HG02884 (cell line): ENCODE results near the gene PLCH1.
"Not testable (repeated sequence)": the region's sequence is repeated elsewhere in the genome, so short reads cannot be mapped to it uniquely, and the experiment has no call there.

Experiments used
- ATAC-seq: cut with Tn5 transposase; IDR thresholded peaks from one replicate; pipeline ENCODE4 v1.9.1; 2021; ENCODE audit warnings: mild to moderate bottlenecking, moderate library complexity; ENCODE audit not compliant: unreplicated experiment

PLCH1 gene

DNA sequence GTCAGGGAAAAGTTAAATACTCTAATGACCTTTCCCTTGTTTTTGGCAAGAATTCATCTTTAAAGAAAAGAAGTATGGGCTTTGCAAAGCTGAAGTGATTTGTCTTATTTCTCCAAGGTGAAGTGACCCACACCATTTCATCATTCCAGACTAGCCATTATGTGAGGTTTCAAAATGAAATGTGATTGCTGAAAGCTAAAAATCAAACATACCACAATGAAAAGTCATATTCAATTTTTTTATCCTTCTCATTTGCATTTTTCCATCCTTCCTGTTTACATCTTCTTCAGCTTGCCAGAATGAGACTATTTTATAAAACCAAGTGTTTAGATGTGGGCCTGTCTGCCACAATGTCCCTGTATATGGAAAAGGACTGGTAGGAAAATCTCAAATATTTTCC lies 309.1 kb downstream of the PLCH1 start:
- ATAC-seq, result no peak

DNA sequence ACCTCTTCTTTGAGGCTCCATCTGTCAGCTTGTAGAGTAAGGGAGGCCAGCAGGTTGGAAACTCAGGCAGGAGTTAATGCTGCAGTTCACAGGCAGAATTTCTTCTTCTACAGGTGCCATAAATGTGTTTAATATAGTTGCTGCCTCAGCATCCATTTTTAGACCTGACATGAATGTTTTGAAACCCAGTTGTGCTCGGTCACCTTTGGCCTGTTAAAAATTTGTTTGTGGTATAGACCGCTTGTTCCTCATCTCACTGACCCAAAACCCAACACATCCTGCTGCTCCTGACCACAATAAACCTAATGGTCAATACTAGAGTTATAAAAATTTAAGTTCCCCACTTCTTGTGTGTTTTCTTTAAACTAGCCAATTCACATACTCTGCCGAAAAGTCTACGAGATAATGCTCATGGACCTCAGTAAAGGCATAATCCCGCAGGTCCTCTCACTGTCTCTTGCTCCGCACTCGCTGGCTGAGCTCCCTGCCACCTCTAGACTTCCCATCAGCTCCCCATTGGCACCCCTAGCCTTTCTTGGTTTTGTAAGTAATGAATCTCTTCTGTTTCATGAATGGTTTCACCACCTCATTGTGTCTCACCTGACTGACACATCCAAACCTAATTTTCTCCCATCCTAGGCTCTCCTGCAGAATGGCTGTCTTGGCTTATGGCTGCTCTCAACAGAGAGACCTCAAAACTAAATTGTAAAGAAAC lies 312.9 kb downstream of the PLCH1 start:
- ATAC-seq, result no peak

DNA sequence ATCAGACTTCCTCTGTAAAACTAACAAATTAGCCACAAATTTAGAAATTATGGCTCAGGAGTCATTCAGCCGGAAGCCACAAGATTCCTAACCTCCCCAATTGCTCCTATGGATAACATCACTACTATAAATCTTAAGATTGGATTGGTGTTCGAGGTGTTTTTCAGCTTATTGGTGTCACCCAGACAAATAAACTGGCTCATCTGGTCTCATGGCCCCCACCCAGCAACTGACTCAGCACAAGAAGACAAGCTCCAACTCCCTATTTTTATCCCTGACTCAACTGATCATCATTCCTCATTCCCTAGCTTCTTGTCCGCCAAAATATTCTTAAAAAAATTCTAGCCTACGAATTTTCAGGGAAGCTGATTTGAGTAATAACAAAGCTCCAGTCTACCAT lies 316.3 kb downstream of the PLCH1 start:
- no peak for ATAC-seq

DNA sequence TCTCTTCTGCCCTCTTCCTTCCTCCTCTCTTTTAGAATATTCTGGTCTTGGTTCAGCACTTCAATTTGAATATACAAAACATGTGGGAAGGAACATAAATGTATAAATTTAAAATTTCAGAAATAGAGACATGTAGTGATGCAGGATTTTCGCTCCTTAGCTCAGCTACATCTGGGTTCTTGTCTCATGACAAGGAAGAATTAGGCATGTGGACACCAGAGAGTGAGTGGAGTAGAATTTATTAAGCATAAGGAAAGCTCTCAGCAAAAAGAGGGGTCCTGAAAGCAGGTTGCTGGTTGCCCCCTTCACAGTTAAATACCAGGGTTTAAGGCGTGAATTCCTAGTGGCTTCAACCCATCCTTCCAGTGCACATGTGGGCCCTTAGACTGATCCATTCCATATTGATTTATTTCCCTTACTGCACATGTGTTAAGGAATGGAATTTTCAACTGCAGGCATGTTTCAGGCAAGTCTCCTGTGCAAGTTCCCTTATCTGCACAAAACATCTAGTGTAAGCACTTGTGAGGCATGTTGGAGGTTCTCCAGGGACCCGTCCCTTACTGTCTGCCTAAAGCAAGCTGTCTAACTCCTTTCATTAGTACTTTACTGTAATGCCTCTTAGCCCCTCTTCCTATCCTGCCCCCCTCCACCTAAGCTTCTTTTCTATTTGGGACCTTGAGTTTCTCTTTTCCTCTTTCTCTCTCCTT lies 318.2 kb downstream of the PLCH1 start:
- ATAC-seq, result no peak

DNA sequence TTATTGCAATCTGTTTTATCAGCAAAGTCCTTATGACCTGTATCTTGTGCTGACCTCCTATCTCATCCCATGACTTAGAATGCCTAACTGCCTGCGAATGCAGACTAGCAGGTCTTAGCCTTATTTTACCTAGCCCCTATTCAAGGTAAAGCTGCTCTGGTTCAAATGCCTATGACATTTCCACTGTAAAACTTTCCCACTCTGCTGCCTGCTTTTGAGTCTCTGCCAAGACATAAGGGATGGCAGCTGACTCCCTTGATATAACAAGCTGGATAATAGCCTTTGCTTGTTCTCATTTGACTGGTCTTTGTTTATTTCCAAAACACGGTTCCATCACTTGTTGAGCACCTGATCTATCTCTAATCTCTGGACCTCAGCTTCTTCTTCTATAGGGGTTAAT lies 319.5 kb downstream of the PLCH1 start:
- no peak for ATAC-seq

DNA sequence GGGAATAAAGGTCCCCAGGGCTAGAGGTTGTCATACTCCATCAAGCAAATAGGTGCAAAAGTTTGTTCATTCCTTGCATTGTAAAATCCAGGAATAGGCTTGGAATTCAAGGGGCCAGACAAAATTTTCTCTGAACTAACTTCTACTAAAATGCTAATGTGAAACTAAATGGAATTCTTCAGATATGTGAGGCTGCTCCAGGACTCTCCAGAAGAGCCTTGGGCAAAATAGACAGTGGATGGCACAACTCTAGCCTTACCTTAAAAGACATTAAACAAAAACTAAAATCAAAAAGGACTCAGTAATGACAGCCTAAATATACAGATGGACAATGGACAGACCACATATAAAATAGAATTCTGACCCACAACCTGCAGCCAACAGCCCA lies 320.6 kb downstream of the PLCH1 start:
- ATAC-seq, result no peak

DNA sequence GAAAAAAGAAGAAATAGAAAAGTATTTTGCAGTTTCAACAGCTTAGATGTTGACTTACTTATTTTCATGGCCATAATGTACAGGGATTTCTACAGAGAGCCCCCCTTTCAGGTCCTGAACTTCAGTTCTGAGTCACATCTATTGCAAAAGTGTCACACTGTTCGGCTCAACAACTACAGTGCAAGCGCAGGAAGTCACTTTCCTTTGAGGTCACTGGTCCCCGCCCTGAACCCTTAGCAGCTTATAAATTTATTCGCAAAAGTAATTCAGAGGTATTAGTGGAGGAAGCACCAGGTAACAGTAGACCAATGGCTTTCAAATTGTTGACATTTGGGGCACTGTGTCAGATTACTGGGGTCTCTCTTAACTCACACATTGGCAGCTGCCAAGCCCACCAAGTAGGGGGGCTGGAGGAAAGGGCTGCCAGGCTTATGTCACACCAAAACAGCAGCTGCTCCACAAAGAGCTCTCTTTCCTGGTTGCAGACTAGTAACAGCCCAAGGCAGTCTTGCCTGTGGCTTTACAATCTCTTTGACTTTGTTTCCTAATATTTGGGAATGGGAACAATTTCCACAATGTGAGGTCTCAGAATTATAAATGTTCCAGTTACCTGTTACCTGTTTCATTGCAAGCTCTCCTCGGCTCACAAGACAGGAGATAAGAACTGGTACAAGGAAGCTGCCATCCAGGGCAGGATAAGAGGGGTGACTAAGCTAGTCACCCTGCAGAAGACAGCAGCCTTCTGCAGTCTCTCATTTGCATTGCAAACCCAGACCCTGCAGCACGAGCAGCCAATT lies 321.1 kb downstream of the PLCH1 start:
- ATAC-seq, result no peak

DNA sequence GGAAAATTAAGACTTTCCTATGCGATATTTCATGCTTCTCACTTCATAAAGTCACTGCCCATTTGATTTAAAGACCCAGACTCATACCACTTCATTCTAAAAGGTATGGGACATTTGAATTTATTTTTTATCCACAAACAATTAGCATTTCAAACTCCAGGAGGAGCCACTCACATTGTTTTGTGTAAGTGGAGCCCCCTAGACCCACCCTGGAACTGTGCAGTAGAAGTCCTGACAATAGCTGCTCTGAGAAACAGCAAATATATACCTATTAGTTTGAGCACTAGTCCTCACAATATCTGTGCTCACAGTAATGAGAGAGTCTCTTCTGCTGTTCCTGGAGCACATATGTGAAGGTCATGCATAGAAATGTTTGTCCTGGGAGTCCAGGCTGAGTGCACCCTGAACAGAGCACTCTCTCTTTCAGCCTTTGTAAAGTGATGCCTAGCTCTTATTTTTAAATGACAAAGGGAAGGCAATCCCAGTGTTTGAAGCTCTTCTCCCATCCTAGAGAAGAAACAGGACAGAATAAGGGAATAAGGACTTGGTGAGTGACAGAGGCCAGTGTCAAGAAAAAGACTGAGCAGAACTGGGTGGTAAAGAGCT lies 323.9 kb downstream of the PLCH1 start:
- no peak for ATAC-seq

DNA sequence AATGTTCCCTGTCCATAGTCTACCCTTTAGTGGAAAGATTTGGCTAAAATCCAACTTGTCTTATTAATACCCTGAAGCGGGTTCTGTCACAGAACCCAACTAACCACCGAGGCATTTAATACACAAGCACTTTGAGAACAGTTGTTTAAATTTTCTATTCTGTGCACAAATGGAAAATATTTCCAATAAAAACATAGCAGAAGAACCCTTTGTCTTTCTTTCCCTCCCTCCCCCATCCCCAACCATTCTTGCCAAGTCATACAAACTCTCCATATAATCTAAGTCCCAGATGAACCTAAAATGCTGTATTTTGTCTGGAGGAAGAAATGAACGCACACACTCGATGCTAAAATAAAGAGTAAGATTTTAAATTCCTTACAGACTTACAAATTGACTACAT lies 324.5 kb downstream of the PLCH1 start:
- no peak for ATAC-seq

DNA sequence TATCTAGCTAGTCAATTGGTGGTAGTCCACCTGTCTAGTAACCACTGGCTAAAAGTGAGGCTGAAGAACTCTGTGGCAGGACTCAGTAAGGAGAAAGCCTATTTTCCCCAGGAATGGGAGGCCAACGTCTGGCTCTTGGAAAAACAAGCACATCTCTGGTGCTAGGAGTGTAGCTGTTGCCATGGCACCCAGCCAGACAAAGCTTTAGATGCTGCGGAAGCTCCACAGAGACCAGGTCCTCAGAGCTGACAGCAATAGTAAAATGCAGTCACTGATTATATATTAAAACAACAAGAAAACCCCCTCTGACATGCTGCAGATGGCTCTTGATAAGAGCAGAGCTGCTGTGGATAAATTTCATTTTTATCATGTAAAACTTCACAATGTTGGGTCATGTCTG lies 326.5 kb downstream of the PLCH1 start:
- ATAC-seq, result no peak

DNA sequence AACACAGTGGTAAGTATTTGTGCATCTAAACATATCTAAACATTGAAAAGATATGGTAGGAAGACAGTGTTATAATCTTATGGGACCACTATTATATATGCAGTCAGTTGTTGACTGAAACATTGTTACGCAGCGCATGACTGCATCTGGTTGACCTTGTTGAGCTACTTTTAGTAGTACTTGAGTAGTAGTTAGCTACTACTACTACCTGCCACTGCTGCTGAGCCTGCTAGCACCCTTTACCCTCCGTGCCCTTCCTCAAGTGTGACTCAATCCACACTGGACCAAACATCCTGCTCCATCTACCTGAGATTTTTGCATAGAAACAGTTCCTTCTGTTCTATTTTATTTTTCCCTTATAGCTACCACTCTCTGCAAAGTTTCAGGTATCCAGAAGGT lies 327.8 kb downstream of the PLCH1 start:
- no peak for ATAC-seq

DNA sequence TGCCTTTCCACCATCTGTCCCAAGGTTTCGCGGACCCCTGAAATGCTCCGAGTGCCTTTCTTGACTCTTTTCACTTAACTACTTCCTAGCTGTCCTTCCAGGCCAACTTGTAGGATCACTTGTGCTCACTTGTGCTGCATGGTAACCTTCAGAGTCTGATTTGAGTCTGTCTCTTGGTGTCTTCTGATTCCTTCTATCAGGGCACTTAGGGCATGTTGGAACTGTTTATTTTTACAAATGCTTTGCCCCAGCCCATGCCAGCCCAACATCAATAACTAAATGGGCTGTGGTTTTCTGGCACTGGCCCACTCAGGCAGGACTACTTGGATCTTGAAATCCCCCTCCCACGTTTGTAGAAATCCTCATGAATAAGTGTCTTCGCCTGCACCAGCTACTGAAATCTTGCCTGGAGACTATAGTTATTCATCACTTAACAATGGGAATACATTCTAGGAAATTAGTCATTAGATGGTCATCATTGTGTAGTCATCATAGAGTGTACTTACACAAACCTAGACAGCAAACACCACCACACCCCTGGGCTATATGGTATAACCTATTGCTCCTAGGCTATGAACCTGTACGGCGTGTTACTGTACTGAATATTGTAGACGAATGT lies 328.3 kb downstream of the PLCH1 start:
- ATAC-seq, result no peak

DNA sequence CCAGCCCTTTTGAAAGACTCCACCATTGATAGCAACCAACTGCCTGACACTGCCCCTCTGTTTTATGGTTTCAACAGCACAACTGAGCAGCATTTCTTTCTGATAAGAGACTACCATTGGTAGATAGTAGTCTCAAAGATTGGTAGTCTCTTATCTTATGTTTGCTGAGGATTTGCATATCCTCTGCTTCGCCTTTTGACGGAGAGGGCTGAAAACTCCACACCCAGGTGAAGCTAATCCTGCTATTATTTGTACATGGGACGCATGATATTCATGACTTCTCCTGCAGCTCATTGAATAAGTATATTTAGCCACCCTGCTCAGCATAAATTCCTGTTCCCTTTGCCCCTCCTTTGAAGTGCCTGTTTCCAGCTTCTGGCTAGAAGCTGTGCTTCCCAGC lies 332.0 kb downstream of the PLCH1 start:
- no peak for ATAC-seq

DNA sequence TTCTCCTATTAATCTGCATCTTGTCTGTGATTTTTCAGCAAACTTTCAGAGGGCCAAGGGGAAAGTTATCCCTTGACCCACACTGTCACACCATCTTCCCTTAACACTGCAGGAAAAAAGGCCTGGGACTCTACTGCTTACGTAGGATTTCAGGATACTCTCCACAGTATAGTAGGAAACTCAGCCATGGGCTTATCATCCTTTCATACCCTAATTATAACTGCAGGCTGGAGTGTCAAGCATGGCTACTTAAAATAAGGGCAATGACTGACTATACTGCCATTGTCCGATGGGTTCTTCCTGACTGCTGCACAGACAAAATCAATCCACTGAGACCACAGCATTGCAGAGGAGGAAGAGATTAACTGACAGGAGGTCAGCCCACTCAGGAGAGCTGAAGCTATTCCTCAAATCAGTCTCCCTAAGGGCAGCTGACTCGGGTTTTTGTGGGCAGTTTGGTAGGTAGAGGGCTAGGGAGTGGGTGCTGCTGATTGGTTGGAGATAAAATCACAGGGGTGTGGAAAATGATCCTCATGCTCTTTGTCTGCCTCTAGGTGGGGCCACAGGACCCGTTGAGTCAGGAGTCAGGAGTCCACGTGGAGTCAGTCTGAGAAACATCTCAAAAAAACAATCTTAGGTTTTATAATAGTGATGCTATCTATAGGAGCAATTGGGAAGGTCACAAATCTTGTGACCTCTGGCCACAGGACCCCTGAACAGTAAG lies 333.2 kb downstream of the PLCH1 start:
- peak; percentile 61 for ATAC-seq

DNA sequence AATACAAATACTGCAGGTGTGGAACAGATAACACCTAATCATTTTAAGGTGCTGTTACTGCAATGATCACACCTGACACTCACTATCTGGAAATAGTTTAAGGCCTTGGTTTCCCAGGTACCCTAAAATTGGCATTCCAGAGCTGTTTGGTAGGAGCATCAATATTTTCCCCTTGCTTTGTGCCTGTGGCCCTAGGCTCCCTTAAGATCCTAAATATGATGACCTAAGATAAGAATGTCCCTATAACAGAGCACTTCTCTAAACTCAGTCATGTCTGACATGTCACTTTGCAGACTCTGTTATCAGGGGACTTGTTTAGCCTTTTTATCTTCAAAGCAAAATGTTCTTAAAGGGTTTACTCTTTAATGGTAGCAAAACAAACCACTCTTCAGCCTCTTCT lies 335.5 kb downstream of the PLCH1 start:
- no peak for ATAC-seq

DNA sequence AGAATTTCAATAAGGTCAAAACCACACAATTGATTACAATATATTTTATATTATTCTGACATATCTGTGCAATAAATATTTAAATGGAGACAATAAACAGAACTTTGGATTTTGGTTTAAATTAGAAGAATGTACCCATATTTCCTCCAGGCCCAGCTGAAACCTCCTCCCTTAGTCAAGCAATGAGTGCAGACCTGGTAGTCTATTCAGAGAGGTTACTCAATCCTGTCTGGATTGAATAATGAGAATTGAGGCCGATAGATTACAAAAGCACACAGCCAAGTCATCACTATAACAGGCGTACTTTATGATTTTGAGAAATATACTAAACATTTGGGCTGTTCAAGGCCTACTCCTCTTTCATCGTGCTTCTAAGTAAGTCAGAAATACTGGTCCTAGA lies 336.9 kb downstream of the PLCH1 start:
- no peak for ATAC-seq

DNA sequence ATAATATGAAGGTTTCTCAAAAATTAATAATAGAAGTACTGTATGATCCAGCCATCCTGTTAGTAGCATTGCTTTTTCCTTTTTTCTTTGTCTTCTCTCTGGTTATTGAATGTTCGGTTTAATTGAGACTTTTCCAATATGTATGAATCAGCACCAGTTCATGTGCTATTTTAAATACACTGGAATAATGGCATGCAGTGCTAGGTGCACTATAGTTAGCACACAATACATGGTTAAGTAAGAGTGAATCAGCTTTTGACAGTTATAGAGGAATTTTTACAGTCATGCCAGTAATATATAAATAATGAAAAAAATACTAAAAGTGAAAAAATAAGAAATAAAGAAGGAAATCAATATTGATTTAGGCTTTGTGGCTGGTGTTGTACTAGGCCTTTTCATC lies 337.5 kb downstream of the PLCH1 start:
- no peak for ATAC-seq

DNA sequence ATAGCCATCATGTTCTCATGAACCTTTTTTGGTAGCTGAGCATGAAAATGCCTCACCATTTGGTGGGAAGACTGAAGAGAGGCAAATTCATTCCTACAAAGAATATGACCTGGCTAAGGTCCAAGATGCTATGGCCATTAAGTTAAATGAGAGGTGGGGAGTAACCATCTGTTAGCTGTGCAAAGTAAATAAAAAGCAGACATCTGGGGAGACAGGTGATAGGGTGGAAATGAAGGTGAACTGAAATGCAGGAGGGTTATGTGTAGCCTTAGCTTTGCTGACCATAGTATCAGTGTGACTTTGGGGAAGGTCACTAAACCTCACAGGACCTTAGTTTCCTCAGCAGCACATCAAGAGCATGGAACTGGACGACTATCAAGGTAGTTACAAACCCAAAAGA lies 340.4 kb downstream of the PLCH1 start:
- ATAC-seq, result no peak

DNA sequence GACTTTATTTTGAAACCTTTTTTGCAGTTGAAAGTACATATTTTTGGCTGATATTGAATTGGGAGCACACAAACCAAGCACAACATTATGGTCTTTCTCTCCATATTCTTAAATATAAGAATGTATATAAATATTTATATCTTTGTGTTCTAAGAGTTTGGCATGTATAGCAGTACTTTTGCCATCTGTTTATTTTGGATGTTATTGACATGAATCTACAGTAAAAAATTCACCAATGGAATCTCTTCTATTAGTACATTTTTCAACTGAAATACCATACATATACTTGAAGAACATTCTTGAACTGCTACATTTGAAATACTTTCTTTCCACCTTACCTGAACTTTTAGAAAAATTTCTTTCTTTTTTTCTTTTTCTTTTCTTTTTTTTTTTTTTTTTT lies 342.2 kb downstream of the PLCH1 start:
- no peak for ATAC-seq

DNA sequence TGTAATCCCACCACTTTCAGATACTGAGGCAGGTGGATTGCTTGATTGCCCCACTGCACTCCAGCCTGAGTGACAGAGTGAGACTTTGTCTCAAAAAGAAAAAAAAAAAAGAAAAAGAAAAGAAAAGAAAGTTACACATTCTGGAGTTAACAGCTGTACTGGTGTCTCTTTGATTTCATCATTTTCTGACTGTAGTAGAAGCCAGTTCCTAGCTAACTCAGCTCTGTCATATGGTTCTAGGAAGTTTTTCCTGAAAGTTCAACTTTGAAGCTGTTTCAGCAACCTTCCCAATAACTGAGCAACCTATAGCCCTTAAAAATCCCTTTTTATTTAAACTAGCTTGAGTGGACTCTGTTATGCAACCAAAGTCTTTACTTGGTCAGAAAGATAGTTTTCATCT lies 346.8 kb downstream of the PLCH1 start:
- ATAC-seq, result no peak

DNA sequence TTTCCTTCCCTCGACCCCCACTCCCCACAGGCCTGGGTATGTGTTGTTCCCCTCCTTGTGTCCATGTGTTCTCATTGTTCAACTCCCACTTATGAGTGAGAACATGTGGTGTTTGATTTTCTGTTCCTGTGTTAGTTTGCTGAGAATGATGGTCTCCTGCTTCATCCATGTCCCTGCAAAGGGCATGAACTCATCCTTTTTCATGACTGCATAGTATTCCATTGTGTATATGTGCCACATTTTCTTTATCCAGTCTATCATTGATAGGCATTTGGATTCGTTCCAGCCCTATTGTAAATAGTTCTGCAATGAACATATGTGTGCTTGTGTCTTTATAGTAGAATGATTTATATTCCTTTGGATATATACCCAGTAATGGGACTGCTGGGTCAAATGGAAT lies 350.0 kb downstream of the PLCH1 start:
- ATAC-seq, result not testable (repeated sequence)
